GM21723 (cell line): ENCODE results near the gene DOCK9.

Experiments
- ATAC-seq: cut with Tn5 transposase; IDR thresholded peaks from one replicate; pipeline ENCODE4 v1.9.1; 2021; ENCODE audit warnings: mild to moderate bottlenecking, moderate library complexity; ENCODE audit not compliant: unreplicated experiment

Gene DOCK9

DNA sequence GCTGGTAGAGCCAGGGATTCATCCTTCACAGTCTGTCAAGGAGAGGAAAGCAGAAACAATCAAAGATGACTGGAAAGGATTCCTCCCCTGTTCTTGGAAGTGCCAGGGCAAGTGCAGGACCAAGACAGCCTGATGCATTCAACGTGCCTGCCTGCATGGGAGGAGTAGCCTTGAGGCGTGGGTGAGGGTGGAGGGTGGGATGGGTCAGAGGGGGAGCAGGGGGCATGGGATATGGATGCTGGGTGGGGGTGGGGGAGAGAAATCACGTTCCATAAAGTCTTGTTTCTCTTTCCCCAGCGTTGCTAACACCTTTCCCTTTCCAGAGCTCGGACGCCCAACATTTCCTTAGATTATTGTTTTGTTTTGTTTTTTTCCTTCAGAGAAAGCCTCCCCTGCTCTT is 117.4 kb downstream of the DOCK9 start:
- ATAC-seq, result no peak

DNA sequence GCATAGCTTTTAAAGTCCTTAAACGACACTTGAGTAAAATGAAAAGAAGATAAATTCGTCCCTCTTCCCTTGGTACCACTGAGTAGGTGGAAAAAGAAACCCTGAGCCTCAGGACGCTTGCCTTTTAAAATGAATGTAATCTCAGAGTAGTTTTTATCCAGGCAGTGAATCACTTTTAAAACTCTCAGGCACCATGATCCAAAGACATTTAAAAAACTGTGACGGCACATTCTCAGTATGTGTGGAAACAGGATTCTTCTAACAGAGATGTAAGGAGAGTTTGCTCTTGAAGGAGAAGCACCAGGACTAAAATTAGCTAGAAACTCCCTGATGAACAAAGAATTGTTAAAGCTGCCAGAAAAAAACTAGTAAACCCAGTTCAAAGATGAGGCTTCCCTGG is 119.7 kb downstream of the DOCK9 start:
- no peak for ATAC-seq

GRCh38 chr13:98856983-98857382 is 120.9 kb downstream of the DOCK9 start:
- ATAC-seq, result no peak

DNA sequence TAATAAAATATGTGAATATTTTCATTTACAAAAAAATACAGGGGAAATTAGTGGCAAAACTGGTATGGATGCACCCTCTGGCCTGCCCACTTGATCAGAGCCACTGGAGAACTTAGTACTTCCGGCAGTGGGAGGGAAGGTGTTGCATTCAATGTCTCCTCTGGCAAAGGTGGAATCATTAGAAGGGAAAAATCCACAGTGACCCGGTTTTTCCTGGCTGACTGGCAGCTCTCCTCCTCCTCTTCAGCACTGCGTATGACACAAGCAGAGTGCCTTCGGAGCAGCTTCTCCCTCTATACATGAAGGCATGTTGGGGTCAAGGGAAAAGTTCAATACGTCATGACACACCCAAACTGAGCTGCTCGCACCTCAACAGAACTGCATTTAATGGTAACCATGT is 123.4 kb downstream of the DOCK9 start:
- ATAC-seq, result no peak

DNA sequence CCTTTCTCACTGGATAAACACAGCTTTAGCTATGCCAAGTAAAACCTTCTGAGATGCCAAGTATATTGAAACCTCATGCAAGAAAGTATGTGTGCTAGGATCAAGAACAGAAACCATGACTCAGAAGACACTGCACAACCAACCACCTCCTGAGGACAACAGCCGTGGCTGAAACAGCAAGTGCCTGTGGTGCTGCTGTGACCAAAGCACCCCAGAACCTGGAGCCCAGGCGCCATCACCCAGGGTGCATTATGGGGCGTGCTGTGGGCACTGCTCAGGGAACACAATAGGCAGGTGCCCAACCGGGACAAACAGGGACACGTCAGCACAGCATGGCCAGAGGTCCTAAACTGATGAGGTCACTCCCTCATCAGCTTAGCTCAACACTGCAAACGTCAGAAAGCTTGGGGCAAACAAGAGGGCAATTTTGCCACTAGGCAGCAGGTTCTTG is 124.1 kb downstream of the DOCK9 start:
- ATAC-seq, result peak; percentile 99

DNA sequence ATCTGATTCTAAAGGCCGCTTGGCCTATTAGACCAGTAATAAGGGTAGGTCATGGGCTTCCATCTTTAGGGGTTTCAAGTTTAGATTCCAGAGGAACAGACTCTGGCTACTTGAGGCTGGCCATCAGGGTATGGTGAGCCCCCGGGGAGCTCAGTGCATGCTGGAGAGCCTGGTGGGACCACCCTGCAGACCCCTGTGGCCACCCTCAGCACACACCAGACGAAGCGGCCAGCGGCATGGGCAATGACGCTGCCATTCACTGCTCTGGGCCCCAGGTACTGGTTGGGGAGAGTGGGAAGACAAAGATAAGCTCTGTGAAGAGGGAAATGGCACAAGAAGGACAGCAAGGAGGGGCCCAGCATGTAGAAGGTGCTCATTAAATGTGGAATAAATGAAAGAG is 126.6 kb downstream of the DOCK9 start:
- no peak for ATAC-seq

DNA sequence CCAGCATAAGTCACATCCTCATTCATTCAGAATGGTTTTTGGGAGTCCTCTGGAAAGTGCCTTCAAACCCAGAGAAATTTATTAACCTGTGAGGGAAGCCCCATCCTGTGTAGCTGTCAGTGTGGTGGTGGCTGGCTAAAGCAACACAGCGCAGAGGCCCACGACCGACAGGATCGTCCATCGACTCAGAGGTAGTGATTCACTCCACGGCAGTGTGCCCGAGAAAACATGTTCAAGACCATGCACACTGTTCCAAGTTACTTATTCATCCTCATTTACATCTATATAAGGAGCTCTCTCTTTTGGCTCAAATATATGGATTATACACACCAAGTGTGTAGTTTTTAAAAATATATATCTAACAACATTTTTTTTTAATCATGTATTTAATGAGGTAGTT is 129.1 kb downstream of the DOCK9 start:
- no peak for ATAC-seq

DNA sequence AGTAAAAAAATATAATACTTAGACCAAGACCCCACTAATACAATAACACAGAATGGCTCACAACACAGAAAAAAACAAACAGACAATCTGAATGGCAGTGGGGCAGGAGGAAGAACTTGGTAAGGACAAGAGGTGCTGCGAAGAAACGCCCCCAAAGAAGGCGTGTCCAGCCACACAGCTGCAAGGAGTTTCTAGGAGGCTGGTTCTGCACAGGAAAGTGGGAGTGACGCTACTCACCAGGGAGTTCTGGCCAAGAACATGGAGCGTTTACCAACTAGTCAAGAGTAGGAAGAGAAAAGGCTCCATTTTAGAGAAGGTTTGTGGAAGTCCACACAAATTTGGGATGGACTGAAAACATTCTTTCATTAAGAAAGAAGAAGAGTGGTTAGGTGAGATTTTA is 130.1 kb downstream of the DOCK9 start:
- no peak for ATAC-seq

DNA sequence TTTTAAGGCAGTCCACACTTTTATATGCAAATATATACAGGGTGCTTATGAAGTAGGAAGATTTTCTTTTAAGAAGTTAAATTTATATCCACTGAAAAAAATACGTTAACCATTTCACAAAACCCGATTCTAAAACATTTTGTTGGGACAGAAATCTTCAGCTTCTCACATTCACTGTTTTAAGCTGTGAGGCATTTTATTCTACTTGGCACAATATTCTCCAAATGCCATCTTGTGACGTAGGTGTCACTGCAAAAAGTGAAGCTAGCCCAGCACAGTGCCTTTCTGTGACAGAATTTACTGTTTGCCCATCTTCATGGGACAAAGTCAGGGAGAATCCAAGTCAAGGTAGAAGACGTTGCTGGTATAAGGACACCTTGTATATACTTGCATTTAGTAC is 130.9 kb downstream of the DOCK9 start:
- ATAC-seq, result no peak

GRCh38 chr13:98846521-98846920 is 131.3 kb downstream of the DOCK9 start:
- ATAC-seq, result no peak

DNA sequence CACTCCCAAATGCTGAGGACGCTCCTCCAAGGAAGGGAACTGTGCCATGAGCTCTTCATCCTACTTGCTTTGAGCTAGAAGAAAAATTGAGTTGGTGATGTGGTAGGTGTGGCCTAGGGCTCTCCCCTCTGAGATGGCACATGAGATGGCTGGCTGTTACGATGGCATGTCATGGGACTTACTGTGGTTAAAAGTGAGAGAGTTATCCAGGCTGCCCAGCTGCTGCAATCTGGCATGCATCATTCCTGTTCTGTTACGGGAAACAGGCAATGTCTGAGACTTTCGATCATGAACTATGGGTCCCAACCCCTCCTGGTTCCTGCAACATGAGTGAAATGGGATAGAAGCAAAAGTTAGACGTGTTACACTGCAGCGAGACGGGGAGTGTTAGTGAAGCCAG is 132.1 kb downstream of the DOCK9 start:
- ATAC-seq, result no peak

DNA sequence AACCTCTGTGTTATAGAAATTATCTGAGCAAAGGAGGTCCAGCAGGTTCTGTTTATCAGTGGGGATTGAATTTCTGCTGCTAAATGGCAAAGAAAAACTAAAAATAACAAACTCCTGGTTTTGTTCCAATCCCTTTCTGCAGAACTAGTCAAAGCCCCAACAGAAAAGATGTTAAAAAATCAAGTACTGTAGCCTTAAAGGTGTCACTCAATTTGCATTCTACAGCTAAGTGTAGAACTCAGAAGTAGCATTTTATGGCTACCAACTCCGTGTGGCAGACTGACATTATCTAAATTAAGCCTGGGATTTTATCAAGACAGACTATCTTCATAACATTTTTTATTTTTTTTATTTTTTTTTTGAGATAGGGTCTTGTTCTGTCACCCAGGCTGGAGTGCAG is 133.8 kb downstream of the DOCK9 start:
- no peak for ATAC-seq

DNA sequence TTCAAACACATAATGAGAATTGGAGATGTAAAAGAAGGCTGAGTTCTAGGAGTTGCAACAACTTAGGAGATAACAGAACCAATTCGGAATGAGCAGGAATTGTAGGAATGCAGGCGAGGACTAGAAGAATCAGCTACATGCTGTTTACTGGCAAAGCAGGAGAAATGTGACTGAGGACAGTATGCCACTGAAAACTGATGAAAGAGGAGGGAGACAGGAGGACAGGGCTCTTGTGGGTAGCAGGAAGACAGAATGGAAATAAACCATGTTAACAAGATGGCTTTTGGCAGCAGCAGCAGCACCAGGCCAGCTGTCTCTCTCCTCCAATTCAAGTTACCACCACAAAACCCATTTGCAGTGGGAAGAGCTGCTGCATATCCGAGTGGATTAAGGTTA is 134.4 kb downstream of the DOCK9 start:
- ATAC-seq, result no peak

DNA sequence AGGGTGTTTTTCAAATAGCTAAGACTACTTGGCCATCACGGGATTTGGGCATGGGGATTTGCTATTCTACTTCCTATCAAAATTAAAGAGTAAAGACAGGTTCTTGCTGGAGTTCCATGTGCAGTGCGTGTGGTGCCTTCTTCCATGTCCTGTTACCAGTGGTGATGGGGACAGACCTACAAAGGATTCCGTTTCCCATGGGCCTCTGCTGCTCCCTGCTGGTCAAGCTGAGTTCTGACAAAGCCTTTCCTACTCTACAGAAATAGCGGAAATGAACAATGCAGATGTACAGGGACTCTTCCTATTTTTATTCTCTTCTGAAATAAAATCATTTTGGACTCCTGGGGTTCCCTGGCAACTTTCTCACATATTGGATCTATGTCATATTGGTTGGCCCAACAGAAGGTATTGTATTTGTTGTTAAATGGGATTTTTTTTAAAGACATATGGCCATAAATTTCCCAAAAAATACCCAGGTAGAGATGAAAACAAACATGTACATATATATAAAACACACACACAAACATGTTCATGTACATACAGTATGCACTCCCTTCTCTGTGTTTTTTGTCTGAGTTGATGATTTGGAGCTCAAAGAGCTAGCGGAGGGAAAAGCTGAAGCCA is 134.9 kb downstream of the DOCK9 start:
- peak; percentile 91 for ATAC-seq

DNA sequence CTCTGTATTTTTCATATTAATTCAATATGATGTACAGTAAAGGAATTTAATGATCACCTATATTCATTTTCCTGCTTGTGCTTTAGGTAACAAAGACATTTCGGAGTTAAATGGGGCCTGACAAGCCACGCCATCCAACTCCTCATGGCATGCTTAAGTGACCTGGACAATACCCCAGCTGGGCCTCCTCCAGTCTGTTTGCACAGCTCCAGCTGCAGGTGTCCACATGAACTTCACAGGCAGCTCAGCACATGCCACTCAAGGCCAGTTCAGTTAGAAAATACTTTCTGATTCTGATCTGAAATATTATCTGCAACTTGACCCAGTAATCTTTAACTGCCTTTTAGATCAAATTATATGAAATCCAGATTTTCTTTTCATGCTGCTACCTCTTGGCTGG is 135.8 kb downstream of the DOCK9 start:
- ATAC-seq, result no peak

DNA sequence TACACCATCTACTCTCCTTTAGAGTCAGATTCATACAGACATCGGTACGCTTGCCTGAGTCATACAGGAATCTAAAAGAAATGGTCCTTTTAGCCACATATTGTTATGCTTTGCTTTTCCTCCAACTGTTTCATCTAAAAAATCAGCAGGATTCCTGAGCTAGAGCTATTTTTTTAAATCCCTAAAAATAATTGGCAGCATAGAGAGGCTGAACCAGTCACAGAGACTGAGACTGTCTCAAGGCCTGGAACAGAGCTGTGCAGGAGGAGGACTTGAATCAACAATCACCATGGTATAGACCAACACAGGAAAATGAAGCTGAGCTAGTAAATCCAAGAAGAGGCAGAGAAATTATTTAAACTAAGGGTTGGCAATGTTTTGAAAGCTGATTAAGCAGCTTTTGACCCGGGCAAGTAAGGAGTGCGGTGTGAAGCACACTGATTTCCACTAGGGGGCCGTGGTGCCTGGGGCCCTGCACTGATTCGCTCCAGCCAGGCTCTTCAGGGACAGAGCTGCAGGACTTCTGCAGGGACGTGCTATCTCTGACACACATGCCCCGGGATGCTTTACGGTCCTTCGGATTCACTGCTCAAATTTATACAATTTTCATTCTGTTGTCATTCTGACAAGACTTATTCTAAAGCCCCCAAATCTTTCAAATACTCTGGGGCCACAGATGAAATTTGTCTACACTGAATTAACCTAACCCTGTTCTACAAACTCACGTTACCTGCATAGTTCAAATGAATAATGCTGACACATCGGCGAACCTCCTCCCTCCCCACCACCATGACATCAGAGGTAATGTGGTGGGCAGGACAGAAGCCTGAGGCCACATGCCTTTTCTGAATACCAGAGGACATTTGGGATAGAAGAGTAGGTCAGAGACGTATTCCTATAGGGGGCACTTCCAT is 137.8 kb downstream of the DOCK9 start:
- peak; percentile 91 for ATAC-seq

DNA sequence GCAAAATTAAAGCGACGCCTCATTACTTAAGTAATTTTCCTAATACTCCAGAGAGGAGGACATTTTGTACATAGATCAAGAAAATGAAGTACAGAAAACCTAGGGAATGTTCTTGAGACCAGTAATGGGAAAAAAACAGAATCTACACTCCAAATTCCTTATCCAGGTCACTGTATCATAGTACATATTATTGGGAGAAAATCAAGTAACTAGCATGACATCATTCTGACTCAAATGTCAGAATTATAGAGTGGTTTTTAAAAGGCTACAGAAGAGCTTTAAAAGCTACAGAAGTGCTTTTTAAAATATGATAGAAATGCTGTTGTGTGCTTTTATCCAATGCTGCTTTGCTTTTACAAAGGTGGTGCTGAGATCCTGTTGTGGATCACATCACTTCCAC is 139.1 kb downstream of the DOCK9 start:
- no peak for ATAC-seq

DNA sequence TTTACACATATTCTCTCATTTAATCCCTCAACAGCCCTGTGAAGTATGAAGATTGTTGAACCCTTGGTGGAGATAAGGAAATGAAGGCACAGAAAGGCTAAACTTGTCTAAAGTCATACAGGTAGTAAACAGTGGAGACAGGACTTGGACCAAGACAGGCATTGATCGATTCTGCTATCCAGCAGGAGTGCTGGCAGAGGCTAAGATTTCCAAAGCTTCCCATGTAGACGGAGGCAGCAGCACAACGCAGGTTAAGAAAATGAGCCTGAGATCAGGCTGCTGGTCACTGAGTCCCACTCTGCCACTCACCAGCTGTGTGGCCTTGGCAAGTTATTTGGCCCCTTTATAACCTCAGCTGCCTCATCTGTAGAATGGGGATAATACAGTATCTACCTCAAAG is 140.0 kb downstream of the DOCK9 start:
- no peak for ATAC-seq

DNA sequence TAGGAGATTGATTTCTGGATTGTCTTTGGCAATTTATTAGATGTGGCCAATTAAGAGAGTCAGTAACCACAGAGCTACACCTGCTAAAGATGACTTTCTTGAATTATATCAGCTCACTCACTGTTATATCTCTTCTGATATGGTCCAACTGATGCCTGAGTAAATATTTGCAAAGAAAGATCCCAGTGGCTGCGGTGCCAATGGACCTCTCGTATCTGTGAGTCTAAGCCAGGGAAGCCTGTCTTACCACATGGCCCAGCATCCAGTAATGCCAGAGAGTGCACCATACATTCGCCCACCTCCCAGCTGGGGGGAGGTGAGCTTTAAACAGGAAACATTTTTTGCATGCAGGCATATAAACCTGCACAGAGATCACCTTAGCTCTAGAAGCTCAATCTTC is 142.7 kb downstream of the DOCK9 start:
- no peak for ATAC-seq

- ATAC-seq, result no peak
These were observed 143.5 kb downstream of the DOCK9 start for GRCh38 chr13:98834254-98834960.

DNA sequence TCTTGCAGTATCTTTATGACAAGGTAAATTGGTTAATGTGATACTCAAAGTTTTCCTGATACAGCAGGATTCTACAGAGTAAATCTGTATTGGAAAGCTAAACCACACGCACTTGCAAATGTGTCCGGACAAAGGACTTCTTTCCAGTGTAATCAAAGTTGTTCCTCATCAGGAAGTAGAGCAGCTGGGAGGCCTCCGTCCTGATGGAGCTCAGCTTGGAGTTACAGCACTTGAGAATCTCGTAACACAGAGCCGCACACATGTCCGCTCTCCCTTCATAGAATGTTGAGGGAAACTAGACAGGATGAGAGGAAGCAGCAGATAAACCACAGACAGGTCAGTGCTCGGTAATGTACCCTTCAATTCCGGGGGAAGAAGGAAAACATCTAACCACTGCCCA is 146.6 kb downstream of the DOCK9 start:
- no peak for ATAC-seq

- ATAC-seq, result no peak
These were observed 148.3 kb downstream of the DOCK9 start for GRCh38 chr13:98829541-98829940.
